Measurements from ENCODE around the gene POLR1A. TPM values are rescaled to one million over a fixed set of nuclear protein-coding genes. Genes with fewer than 3 reads are reported as not detected.

The POLR1A gene
- polyA plus RNA-seq, 3 donors, result 0.45 to 2.1 (median 1.6) TPM

- H3K9me3 Mint-ChIP-seq, result peaks cover 0 to 3% (median 0%) of the 10 kb centered on the region in 7 donors
- peak overlapping the region in 1 of 7 donors; percentile 69 for H3K27ac Mint-ChIP-seq
- peaks cover 18% of the 10 kb centered on the region for H3K4me1 Mint-ChIP-seq
- peaks cover 0 to 2% (median 1%) of the 10 kb centered on the region in 3 donors for H3K27me3 Mint-ChIP-seq (ENCODE audit: low read depth in 3 of 3)
- no peaks in the 10 kb centered on the region for H4K20me1 ChIP-seq (ENCODE audit: insufficient read depth, low read length)
- H3K79me2 ChIP-seq (ENCODE audit: insufficient read depth, low read length), result no peaks in the 10 kb centered on the region
- H3K36me3 ChIP-seq (replicated peaks in 1 of 2; ENCODE audit: control insufficient read depth in 1 of 2, insufficient read depth in 2 of 2, low read length in 2 of 2), result no peaks in the 10 kb centered on the region
- no peak overlapping the region for H3K4me3 Mint-ChIP-seq
- no peak overlapping the region for H3K4me2 ChIP-seq (replicated peaks; ENCODE audit: extremely low read depth, low read length, poor library complexity, severe bottlenecking)
- intact Hi-C loops (cut with micrococcal nuclease), result no loop called here
- no peaks in the 10 kb centered on the region for H3K27me3 ChIP-seq (ENCODE audit: control insufficient read depth in 2 of 2, insufficient read depth in 2 of 2, low read length in 2 of 2)
- DNase-seq, result no peak
- H3K4me3 ChIP-seq (replicated peaks in 1 of 3; ENCODE audit: low read depth in 2 of 3, low read length in 3 of 3), result no peak overlapping the region
- H3K36me3 Mint-ChIP-seq, result peaks cover 0 to under 1% of the 10 kb centered on the region in 2 donors
- peaks cover 4 to 5% of the 10 kb centered on the region in 2 donors for H3K4me1 ChIP-seq (ENCODE audit: control insufficient read depth in 1 of 2, insufficient read depth in 2 of 2, low read length in 2 of 2)
- no peaks in the 10 kb centered on the region for H3K9me3 ChIP-seq (replicated peaks in 1 of 2; ENCODE audit: control insufficient read depth in 1 of 2, insufficient read depth in 1 of 2, low read length in 2 of 2)
- H2AFZ ChIP-seq (ENCODE audit: insufficient read depth, low read depth, low read length, poor library complexity, severe bottlenecking), result no peak overlapping the region
- TF ChIP-seq CTCF (IDR thresholded peaks at IDR 0.05), result no peak
- H3K9ac ChIP-seq (ENCODE audit: insufficient read depth, low read length, poor library complexity, severe bottlenecking), result no peak overlapping the region
- WGBS (ENCODE audit: insufficient coverage), result 100% methylated on average over 2 of the region's 6 CpGs
- no peak overlapping the region for H3K27ac ChIP-seq (ENCODE audit: low read depth in 1 of 2, low read length in 2 of 2)
Observed at GRCh38 chr2:85987266-85988174, 118.2 kb downstream of the POLR1A start.

GRCh38 chr2:85986121-85986520 lies 119.6 kb downstream of the POLR1A start:
- no peak overlapping the region for H3K4me2 ChIP-seq (replicated peaks; ENCODE audit: extremely low read depth, low read length, poor library complexity, severe bottlenecking)
- no peak for TF ChIP-seq CTCF (IDR thresholded peaks at IDR 0.05)
- peaks cover 13% of the 10 kb centered on the region for H3K4me1 Mint-ChIP-seq
- H3K27me3 ChIP-seq (ENCODE audit: control insufficient read depth in 2 of 2, insufficient read depth in 2 of 2, low read length in 2 of 2), result no peaks in the 10 kb centered on the region
- no peak overlapping the region for H3K27ac ChIP-seq (ENCODE audit: low read depth in 1 of 2, low read length in 2 of 2)
- no peak overlapping the region for H3K9ac ChIP-seq (ENCODE audit: insufficient read depth, low read length, poor library complexity, severe bottlenecking)
- H2AFZ ChIP-seq (ENCODE audit: insufficient read depth, low read depth, low read length, poor library complexity, severe bottlenecking), result no peak overlapping the region
- H4K20me1 ChIP-seq (ENCODE audit: insufficient read depth, low read length), result no peaks in the 10 kb centered on the region
- peaks cover 0 to 3% of the 10 kb centered on the region in 2 donors for H3K4me1 ChIP-seq (ENCODE audit: control insufficient read depth in 1 of 2, insufficient read depth in 2 of 2, low read length in 2 of 2)
- no peak overlapping the region for H3K27ac Mint-ChIP-seq
- no peaks in the 10 kb centered on the region for H3K79me2 ChIP-seq (ENCODE audit: insufficient read depth, low read length)
- H3K9me3 ChIP-seq (replicated peaks in 1 of 2; ENCODE audit: control insufficient read depth in 1 of 2, insufficient read depth in 1 of 2, low read length in 2 of 2), result no peaks in the 10 kb centered on the region
- no peaks in the 10 kb centered on the region for H3K36me3 Mint-ChIP-seq
- H3K36me3 ChIP-seq (replicated peaks in 1 of 2; ENCODE audit: control insufficient read depth in 1 of 2, insufficient read depth in 2 of 2, low read length in 2 of 2), result no peaks in the 10 kb centered on the region
- DNase-seq, result no peak
- H3K4me3 ChIP-seq (replicated peaks in 1 of 3; ENCODE audit: low read depth in 2 of 3, low read length in 3 of 3), result no peak overlapping the region
- peaks cover 0 to 3% (median 0%) of the 10 kb centered on the region in 7 donors for H3K9me3 Mint-ChIP-seq
- intact Hi-C loops (cut with micrococcal nuclease), result no loop called here
- H3K27me3 Mint-ChIP-seq (ENCODE audit: low read depth in 3 of 3), result peaks cover 0 to 2% (median 1%) of the 10 kb centered on the region in 3 donors
- H3K4me3 Mint-ChIP-seq, result no peak overlapping the region
- WGBS (ENCODE audit: insufficient coverage), result 98% methylated on average over 6 of the region's 9 CpGs
